Measurements from ENCODE around the gene TMED7.

The TMED7 gene

GRCh38 chr5:115565233-115565632 lies 60.6 kb downstream of the TMED7 start:
- TF ChIP-seq SIN3A (IDR thresholded peaks at IDR 0.05; ENCODE audit: borderline replicate concordance, insufficient read depth, low read length) (no peak), TAF1 (IDR thresholded peaks at IDR 0.05; ENCODE audit: borderline replicate concordance, insufficient read depth, low read length) (no peak), FOXP2 (optimal IDR thresholded peaks at IDR 0.05; ENCODE audit: borderline replicate concordance, extremely low read depth, extremely low read length, insufficient read depth) (no peak), REST (IDR thresholded peaks at IDR 0.05; ENCODE audit: insufficient read depth in 1 of 2, low read depth in 2 of 2, low read length in 2 of 2) (no peak), POLR2AphosphoS5 (IDR thresholded peaks at IDR 0.05; ENCODE audit: low read depth, low read length) (no peak)
